Stimulated activated naive CD8-positive, alpha-beta T cell treated with anti-CD3 and anti-CD28 coated beads, Interleukin-15, amount 100 ng/mL, for 72 hours (primary cell): ENCODE results near the gene CDT1.
A peak's percentile ranks its signal among the peaks of the same experiment; 100 is the strongest.
"Not testable (repeated sequence)": the region's sequence is repeated elsewhere in the genome, so short reads cannot be mapped to it uniquely, and the experiment has no call there.

Experiments
- ATAC-seq: fragments of 150-1000 bp; cut with Tn5 transposase; 2 replicates; pipeline ENCODE4 v1.10.0; 2021; ENCODE audit warnings: mild to moderate bottlenecking, moderate library complexity
- DNase-seq, 2 donors: peaks; one replicate each; pipeline ENCODE4 v3.0.0; 2021 to 2022
- H3K27ac Mint-ChIP-seq, 2 donors: one replicate each; pipeline ENCODE4 v1.8.0; 2022; ENCODE audit warnings: mild to moderate bottlenecking in 2 of 2, mixed read lengths in 2 of 2, moderate library complexity in 2 of 2
- H3K27me3 Mint-ChIP-seq: one replicate; pipeline ENCODE4 v1.8.0; 2022; ENCODE audit warnings: mixed read lengths
- H3K4me1 Mint-ChIP-seq: one replicate; pipeline ENCODE4 v1.8.0; 2022; ENCODE audit warnings: mild to moderate bottlenecking, mixed read lengths
- H3K4me3 Mint-ChIP-seq, 2 donors: one replicate each; pipeline ENCODE4 v1.8.0; 2022; ENCODE audit warnings: mild to moderate bottlenecking in 2 of 2, mixed read lengths in 2 of 2, moderate library complexity in 1 of 2
- H3K9me3 Mint-ChIP-seq, 2 donors: one replicate each; pipeline ENCODE4 v1.8.0; 2022; ENCODE audit warnings: mixed read lengths in 2 of 2

The CDT1 gene

DNA sequence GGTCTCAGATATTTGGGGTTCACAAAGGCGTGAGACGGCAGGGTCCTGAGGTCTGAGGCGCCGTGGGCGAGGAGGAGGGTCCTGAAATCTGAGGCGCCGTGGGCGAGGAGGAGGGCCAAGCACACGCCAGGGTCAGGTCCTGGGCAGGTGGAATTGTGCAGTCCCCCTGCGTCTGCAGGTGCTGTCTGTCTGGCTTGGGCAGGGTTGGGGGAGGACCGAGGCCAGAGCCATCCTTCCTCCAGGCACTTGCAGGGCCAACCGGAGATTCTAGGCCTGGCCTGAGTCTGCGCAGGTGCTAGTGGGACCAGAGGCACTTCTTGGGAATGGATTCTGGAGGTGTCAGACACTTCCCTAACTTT, 10.5 kb downstream of the CDT1 start:
- Mint-ChIP-seq H3K4me3 (no peak overlapping the region), H3K9me3 (no peaks in the 10 kb centered on the region), H3K27me3 (no peaks in the 10 kb centered on the region), H3K4me1 (peaks cover 34% of the 10 kb centered on the region), H3K27ac (peak overlapping the region in 1 of 2 donors; percentile 22)
- ATAC-seq (no peak), DNase-seq (no peak)

DNA sequence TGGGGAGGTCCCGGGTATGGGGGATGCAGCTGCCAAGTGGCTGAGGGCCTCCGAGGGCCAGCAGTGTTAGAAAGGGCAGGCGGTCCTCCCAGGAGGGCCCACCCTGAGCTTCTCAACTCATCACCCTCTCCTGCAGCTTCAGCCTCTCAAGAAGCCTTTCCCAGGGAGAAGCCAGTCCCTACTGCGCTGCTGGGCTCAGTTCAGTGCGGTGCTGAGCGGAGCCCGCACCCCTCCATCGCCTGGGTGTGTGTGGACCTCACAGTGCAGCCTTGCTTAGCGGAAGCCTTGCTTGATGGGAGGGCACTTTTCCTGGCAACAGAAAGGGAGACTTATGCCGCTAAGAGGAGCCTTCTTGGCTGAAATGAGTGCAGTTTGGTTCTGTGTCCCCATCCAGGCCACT, 11.6 kb downstream of the CDT1 start:
- H3K9me3 Mint-ChIP-seq = no peaks in the 10 kb centered on the region
- peaks cover 22% of the 10 kb centered on the region for H3K4me1 Mint-ChIP-seq
- H3K27ac Mint-ChIP-seq = peak overlapping the region in 1 of 2 donors; percentile 71
- ATAC-seq (no peak), DNase-seq (no peak)
- H3K4me3 Mint-ChIP-seq = no peak overlapping the region
- H3K27me3 Mint-ChIP-seq = no peaks in the 10 kb centered on the region

DNA sequence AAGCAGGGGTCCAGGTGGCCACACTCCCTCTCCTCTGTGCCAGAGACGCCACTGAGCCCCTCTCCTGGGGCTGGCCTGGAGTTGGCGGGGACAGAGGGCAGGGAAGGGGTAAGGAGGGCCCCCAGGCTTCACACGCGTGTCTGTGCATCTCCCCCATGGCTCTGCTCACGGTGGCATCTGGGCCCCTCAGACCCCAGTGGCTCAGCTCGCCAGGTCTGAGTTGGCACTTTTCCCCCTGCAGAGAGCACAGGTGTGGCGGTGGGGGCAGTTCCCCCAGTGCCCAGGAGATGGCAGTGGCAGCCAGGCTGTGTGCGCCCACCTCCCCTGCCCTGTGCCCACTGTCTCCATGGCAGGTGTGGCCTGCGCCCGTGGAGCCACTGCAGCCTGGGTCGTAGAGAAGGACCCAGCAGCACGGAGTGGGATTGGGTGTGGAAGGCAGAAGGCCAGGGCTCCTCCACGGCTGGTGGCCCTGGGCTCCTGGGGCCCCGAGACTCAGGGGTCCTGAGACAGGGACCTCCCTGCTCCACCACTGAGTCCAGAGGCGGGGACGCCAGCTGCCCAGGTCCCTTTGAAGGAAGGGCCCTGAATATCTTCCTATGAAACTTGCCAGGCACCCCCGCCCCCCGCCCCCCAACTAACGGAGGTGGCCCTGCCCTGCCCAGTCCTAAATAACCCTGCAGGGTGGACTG, 12.5 kb downstream of the CDT1 start:
- ATAC-seq (peak; percentile 46), DNase-seq (peak; percentile 69 to 71)
- Mint-ChIP-seq H3K27me3 (no peaks in the 10 kb centered on the region), H3K4me1 (peaks cover 14% of the 10 kb centered on the region), H3K9me3 (no peaks in the 10 kb centered on the region), H3K27ac (no peak overlapping the region), H3K4me3 (no peak overlapping the region)

DNA sequence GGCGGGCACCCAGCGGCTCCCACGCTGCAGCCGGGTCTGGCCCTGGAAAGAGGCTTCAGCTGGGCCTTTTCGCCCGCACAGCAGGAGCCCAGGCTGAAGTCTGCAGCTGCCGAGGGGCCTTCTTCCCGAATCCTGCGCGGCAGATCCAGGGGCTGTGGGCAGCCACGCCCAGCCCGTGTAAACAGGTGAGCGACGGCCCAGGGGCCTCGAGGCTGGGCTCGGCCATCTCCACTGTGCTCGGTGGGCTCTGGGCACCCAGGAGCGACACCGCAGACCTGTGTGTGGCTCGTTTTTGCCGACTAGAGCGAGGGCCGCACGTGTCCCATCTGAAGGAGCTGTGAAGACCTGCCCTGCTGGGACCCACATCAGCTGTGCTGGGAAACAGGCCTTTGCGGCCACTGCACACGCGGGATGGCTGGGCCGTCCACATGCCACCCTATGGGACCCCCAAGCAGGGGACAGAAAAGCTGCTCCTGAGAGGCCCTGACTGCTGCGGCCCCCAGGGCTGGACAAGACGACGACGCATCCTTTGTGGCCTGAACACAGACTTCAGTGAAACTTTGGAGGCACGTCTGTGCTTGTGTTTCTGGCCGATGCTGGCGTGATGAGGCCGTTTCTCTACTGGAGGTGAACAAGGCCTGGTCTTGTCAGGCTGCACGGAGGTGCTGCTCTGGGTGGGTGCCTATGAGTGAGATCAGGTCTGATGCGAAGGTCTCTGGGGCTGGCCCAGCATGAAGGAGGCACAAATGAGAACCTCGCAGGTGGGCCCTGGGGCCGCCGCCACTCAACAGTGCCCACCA, 13.3 kb downstream of the CDT1 start:
- H3K27me3 Mint-ChIP-seq = no peaks in the 10 kb centered on the region
- H3K27ac Mint-ChIP-seq = peak overlapping the region in 1 of 2 donors; percentile 65
- DNase-seq (no peak), ATAC-seq (no peak)
- H3K4me3 Mint-ChIP-seq = no peak overlapping the region
- H3K4me1 Mint-ChIP-seq = peaks cover 10% of the 10 kb centered on the region
- no peaks in the 10 kb centered on the region for H3K9me3 Mint-ChIP-seq

DNA sequence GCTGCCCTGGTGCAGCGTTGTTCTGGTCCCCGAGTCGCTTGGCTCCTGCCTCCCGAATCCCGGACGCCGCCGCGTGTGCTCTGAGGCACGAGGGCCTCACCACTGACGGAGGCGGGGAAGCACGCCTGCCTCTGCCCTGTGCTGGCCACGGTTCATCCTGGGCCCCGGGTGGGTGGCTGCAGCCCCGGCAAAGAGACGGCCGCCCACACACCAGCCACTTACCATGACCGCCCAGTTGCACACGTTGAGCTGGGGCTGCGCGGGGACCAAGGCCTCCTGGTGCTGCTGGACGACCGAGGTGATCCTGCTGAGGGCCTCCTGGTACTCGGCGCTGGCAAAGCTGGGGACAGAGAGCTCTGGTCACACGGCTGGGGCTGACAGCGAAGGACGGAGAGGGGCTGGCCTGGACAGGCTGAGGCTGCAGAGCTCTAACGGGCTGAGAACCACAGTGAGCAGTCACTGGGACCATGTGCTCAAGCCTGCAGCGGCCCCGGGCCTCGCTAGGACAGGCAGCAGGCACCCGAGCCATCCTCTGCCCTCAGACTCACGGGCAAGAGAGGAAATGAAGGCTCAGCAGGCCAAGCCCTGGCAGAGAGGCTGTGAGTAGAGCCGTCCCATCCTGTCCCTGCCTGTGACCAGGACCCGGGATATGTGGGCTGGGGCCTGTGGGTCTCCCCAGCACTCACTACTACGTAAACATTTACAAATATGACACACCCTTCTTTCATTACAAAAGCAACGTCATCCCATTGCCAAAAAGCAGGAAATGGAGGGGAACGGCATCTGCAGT, 14.4 kb downstream of the CDT1 start:
- no peak for ATAC-seq

DNA sequence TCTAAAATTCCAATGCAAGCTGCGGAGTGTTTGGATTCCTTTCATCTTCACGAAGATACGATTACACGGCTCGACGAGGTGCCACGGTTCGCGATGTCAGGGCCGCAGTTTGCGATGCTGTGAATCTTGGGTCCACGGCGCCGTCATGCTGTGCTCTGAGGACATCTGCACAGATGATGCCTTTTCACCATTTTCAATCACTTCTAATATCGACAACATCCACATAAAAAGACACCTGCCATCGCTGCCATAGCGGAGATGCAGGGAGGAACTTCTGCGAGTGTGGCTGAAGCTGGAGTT, 14.9 kb downstream of the CDT1 start:
- H3K4me3 Mint-ChIP-seq = no peak overlapping the region
- H3K9me3 Mint-ChIP-seq = no peaks in the 10 kb centered on the region
- no peaks in the 10 kb centered on the region for H3K27me3 Mint-ChIP-seq
- H3K27ac Mint-ChIP-seq = no peak overlapping the region
- no peaks in the 10 kb centered on the region for H3K4me1 Mint-ChIP-seq
- no peak for ATAC-seq
- no peak for DNase-seq

More for the DNA sequence above, 14.4 kb downstream of the CDT1 start:
- H3K27me3 Mint-ChIP-seq = no peaks in the 10 kb centered on the region
- no peak for DNase-seq
- no peak overlapping the region for H3K4me3 Mint-ChIP-seq
- H3K9me3 Mint-ChIP-seq = no peaks in the 10 kb centered on the region
- peaks cover 1% of the 10 kb centered on the region for H3K4me1 Mint-ChIP-seq
- no peak overlapping the region for H3K27ac Mint-ChIP-seq

DNA sequence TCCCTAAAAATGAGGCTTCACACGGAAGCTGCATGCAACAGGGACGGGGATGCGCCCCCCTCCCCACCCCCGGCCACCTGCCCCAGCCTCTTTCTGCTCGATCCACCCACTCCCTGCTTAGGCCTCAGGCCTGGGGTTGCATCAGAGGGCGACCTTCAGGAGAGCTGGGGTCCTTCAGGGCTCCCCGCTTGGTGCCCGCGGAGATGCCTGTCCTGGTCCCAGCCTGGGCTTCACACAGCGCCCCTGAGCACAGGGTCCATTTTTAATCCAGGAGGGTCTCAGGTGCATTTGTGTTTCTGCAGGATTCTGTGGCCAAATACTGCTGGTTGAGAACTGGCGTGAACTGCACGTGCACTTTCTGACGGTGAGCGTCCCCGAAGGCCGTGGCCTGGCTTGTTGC, 15.5 kb downstream of the CDT1 start:
- no peaks in the 10 kb centered on the region for H3K9me3 Mint-ChIP-seq
- no peak overlapping the region for H3K4me3 Mint-ChIP-seq
- ATAC-seq = no peak
- peak overlapping the region in 1 of 2 donors; percentile 27 for H3K27ac Mint-ChIP-seq
- H3K27me3 Mint-ChIP-seq = no peaks in the 10 kb centered on the region
- DNase-seq = no peak
- no peaks in the 10 kb centered on the region for H3K4me1 Mint-ChIP-seq

DNA sequence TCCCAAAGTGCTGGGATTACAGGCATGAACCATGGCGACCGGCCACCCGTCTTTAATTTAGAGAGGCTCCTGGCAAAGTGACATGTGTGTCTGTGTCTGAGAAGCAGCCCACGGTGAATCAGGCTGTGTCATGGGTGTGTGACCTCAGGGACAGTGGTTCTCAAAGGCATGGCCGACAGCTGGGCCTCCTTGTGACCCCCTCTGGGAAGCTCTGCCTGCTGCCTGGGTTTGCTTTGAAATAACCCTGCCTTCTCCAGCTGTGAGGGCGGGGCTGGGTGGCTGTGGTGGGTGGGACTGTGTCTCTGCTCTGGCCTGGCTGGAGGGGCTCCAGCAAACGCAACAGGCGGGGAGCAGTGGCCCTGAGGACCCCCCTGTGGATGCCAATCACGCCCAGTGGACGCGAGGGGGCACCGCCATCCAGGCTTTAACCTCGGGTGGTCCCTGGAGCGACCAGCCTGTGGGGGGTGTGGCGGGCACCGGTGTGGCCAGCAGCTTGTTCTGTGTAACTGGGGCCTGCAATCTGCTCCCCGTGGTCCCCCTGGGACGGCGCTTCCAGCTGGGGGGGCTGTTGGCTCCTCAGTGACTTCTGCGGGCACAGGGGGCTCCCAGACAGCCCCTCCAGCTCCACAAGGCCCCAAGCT, 16.9 kb downstream of the CDT1 start:
- Mint-ChIP-seq H3K27ac (peak overlapping the region in 1 of 2 donors; percentile 12), H3K27me3 (no peaks in the 10 kb centered on the region), H3K4me1 (no peaks in the 10 kb centered on the region), H3K4me3 (no peak overlapping the region), H3K9me3 (no peaks in the 10 kb centered on the region)
- DNase-seq = no peak
- ATAC-seq = no peak

DNA sequence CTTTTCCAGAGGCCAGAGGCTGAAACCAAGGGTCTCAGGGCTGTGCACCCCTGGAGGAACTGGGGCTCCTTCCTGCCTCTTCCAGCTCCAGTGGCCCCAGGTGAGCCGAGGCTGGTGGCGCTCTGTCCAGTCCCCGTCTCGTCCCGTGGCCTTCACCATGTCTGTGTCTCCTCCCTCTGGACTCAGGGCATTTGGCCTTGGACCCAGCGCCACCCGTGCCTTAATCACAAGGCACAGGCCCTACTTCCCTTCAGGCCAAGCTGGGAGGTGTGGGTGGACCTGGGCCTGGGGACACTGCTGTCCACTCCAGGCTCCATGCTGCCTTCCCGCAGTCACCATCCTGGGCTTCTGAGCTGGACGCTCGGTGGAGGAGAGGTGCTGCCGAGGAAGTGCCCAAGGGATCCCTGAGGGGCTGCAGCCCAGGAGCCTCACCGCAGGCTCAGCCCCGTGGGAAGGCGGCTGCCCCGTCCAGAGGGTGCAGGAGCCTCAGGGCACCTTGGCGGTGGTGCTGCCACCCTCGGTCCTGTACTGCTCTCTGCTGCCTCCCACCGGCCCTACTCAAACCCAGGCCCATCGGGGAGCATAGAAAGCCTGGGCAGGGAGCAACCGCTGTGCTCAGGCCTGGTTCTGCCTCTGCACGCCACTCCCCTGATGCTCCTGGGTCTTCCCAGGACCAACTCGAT, 17.7 kb downstream of the CDT1 start:
- Mint-ChIP-seq H3K4me1 (no peaks in the 10 kb centered on the region), H3K9me3 (no peaks in the 10 kb centered on the region), H3K27ac (peak overlapping the region in 1 of 2 donors; percentile 12), H3K27me3 (no peaks in the 10 kb centered on the region), H3K4me3 (no peak overlapping the region)
- DNase-seq = no peak
- no peak for ATAC-seq

DNA sequence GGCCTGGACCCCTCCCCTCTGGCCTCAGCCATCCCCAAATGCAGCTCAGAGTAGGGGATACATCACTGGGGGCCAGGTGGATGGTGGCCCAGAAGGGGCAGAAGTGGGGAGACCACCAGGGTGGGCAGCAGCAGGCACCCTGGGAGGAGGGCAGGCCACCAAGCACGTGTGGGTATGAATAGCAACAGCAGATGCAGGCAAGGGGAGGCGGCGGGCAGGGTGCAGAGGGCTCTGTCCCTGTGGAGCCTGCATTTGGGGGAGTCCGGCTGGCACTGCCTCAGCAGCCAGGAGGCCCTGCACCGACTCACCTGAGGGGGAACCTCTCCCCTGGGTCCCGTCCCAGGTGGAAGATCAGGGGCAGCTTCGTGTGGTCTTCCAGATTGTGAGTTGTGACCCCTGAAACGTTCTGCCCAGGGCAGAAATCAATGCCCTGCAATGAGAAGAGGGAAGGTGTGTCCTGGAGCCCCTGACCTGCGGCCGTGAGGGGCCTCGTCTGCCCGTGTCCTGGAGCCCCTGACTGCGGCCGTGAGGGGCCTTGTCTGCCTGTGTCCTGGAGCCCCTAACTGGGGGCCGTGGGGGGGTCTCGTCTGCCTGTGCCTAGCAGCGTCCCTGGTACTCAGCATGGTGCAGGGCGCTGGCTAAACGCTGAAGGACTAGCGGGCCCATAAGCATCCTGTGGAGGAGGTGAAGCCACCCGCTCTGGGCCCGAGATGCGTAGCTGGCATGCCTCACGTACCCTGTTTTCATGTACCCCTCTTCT, 18.9 kb downstream of the CDT1 start:
- ATAC-seq (no peak), DNase-seq (no peak)
- Mint-ChIP-seq H3K4me1 (no peaks in the 10 kb centered on the region), H3K27me3 (no peaks in the 10 kb centered on the region), H3K4me3 (no peak overlapping the region), H3K9me3 (no peaks in the 10 kb centered on the region), H3K27ac (no peak overlapping the region)

DNA sequence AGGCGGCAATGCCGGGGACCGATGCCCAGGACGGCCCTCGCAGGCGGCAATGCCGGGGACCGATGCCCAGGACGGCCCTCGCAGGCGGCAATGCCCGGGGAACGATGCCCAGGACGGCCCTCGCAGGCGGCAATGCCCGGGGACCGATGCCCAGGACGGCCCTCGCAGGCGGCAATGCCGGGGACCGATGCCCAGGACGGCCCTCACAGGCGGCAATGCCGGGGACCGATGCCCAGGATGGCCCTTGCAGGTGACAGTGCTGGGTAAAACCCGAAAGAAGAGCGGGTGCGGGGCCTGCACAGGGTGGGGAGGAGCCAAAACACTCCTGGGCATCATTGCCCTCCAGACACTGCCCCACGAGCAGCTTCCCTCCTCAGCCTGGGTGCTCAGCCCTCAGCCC, 20.1 kb downstream of the CDT1 start:
- not testable (repeated sequence) for H3K27me3 Mint-ChIP-seq, H3K4me1 Mint-ChIP-seq, ATAC-seq, H3K27ac Mint-ChIP-seq, DNase-seq, H3K4me3 Mint-ChIP-seq, H3K9me3 Mint-ChIP-seq

DNA sequence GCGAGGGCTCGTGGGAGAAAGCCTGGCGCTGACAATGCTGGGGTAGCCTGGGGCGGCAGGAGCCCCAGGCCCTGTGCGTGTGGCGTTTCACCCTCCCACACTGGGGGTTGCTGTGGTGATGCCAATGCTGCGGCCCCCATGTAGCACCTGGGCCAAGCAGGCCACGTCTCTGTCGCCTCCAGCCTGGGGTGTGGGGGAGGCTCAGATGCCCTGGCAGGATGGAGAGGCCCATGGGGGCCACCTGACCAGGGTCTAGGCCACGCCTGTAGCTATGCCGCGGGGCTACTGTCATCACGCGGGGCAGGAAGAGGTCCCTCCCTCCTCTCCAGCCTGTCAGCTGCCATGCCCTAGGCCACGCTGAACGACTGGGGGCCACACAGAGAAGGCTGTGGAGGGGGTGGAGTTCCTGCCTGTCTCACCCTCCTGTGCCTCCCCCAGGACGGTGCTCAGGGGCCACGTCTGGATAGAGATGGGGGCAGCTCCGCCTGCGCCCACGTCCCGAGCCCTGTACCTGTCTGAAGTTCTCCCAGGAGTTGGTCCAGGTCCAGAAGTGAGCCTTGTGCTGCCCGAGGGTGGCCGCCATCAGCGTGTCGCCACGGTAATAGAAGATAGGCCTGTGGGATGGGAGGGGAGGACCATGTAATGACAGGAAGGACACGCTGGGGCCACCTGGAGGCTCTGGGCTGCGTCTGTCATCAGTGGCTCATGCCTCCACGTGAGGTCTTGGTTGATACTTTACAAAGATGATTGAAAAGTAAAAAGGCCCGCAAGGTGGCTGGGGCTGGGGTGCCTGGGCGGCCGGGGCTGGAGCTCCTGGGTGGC, 20.9 kb downstream of the CDT1 start:
- Mint-ChIP-seq H3K27me3 (no peaks in the 10 kb centered on the region), H3K9me3 (no peaks in the 10 kb centered on the region), H3K4me1 (no peaks in the 10 kb centered on the region), H3K4me3 (no peak overlapping the region), H3K27ac (peak overlapping the region in 1 of 2 donors; percentile 36)
- DNase-seq = no peak
- peak; percentile 2 for ATAC-seq

DNA sequence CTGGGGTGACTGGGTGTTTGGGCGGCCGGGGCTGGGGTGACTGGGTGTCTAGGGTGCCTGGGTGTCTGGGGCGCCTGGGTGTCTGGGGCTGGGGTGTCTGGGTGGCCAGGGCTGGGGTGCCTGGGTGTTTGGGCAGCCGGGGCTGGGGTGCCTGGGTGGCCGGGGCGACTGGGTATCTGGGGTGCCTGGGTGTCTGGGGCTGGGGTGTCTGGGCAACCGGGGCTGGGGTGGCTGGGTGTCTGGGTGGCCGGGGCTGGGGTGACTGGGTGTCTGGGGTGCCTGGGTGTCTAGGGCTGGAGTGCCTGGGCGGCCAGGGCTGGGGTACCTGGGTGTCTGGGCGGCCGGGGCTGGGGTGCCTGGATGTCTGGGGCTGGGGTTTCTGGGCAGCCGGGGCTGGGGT, 21.6 kb downstream of the CDT1 start:
- H3K9me3 Mint-ChIP-seq = no peaks in the 10 kb centered on the region
- DNase-seq = no peak
- no peaks in the 10 kb centered on the region for H3K27me3 Mint-ChIP-seq
- H3K4me1 Mint-ChIP-seq = no peaks in the 10 kb centered on the region
- H3K4me3 Mint-ChIP-seq = no peak overlapping the region
- ATAC-seq = peak; percentile 48
- no peak overlapping the region for H3K27ac Mint-ChIP-seq
